Fibroblast of upper back skin (primary cell): Measurements from ENCODE around the gene PLEKHA1.

Source experiments
- DNase-seq: peaks from one replicate; pipeline ENCODE4 v3.0.0-alpha.2; 2013

The PLEKHA1 gene

GRCh38 chr10:122424059-122424458 is 49.6 kb downstream of the PLEKHA1 start:
- DNase-seq, result no peak

GRCh38 chr10:122426829-122427228 is 52.3 kb downstream of the PLEKHA1 start:
- DNase-seq, result no peak

DNA sequence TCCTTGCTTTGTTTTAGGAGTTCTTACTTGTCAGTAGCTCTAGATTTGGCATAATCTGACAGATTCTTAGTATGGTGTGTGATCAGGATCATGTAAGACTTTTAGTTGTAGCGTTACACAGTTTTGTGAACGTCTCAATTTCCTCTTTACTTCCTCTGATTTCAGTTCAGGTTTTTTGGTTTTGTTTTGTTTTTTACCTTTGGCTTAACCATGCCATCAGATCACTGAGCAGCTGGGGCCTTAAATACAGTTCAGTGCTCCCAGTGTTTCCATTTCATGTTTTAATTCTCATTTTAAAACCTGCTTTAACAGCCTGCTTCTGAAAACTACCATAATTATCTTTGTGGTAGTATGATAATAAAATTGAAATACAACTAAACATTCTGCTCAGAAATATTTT is 52.8 kb downstream of the PLEKHA1 start:
- no peak for DNase-seq

- peak; percentile 55 for DNase-seq
These were observed 60.8 kb downstream of the PLEKHA1 start for GRCh38 chr10:122435212-122435827.

DNA sequence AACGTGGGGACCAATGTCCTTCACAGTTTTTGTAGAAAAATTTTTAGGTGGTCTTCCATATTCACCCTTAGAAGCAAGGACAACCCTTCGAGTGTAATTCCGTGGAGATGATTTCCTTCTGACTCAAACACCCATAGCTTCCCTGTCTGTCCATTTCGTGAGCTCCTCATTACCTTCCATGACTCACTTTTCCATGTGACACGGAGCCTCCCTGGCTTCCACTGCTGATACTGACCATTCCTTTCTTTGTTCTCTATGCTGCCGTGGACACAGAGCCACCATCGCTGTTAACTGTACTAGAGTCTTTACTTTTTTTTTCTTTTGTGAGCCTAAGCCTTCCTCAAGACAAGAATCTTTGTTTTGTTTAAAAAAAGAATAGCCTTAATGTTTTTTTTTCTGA is 67.5 kb downstream of the PLEKHA1 start:
- DNase-seq, result peak; percentile 65

- DNase-seq, result no peak
These were observed 71.0 kb downstream of the PLEKHA1 start for GRCh38 chr10:122445469-122445868.

DNA sequence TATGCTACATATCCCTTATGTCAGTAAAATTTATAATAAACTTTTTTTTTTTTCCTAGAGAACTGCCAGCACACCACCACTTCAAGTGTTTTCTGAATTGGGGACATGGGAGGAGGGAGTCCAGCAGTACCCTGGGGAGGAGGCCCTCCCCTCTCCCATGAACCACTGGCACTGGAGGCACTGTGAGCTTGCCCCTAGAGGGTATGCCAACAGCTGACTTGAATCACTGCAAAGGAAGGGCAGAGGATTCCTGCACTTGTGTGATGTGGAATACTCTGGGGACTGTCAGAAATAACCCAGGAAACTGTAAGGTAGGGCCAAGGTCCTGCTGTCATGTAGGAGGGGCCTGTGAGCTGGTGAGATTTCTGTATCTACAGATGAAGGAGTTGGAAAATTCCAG is 71.4 kb downstream of the PLEKHA1 start:
- DNase-seq, result no peak

DNA sequence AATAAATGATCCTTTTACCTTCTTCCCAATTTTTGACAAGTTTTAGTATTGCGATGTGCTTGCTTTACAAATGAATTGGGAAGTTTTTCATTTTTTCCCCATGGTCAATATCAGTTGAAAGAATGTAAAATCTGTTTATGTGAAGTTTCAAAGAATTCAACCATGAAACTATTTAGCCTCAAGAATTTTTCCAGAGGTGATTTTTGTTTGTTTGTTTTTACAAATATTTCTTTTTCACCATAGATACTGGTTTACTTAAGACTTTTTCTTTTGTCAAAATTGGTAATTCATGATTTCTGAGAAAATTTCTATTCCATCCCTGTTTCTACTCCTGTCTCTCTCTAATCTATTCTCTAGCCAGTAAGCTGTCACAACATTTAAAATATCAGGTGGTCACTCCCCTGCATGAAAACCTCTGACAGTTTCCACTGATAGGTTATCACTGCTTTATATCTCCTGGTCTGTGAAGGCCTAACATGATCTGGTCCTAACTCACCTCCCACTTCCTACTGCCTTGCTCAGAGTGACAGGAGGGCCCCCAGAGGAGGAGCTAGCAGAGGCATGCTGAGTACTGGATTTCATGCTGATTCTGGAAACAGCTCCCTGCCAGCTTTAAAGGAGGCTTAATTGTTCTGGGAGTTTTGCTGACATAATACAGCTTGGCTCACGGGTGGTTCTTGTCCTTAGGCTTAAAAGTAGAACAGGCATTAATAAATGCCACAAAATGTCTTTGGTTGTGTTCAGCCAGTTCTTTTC is 72.3 kb downstream of the PLEKHA1 start:
- DNase-seq, result no peak

DNA sequence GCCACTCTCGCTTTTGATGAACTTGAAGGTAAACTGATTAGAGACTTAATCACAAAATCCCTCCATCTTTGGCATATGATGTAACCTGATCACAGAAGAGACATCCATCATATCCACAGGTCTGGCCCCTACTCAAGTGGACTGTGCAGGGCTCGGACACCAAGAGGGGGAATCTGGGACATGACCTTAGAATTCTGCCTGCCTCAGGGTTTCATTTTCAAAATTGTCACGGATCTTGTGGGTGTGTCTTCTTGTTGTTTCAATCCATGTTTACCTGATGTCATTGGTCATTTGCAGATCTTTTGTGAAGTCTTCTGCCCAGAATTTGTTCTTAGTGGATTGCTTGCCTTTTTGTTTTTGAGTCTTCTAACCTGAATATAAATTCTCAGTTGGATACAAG is 74.1 kb downstream of the PLEKHA1 start:
- DNase-seq, result no peak

DNA sequence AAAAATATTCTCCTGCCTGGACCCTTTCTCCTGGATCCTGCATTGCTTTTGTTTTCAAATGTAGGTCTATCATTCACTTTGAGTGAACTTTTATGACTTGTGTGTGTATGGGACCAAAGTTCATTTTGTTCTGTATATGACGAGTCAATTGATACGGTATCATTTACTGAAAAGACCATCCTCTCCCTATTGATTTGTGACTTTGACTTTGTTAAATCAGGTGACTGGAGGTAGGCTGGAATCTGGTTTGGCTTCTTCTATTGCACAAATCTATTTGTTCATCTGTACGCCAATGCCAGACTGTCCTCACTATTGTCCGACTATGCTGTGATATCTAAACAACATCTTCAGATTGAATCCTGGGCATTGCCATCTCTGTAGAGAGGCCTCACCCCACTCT is 74.6 kb downstream of the PLEKHA1 start:
- DNase-seq, result no peak

DNA sequence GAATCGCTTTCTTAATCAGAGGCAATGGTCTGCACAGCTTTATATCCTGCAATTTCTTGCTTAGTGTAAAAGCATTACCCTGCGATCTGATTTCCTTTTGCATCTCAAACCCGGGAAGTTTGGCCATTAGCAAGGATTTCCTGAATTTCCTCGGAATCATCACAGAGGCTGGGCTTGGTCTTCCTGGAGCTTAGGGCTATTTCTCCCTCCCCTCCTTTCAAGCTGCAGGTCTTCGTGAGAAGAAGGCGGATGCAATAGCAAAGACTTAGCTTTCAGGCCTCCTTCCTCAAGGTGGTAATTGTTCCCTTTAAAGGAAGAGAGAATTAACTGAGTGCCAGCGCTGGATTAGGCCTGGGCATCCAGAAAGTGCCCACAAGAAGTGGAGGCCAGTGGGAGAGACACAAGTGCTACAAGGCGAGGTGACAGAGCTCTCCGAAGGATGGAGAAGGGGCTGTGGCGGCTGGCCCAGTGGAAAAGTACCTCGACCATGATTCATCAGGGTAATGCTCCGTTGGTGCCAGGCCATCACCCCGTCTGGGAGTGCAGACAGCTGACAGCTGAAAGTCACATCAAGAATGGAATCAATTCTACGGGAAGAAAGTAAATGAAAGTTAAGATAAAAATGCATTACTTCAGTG is 76.0 kb downstream of the PLEKHA1 start:
- no peak for DNase-seq

- peak; percentile 38 for DNase-seq
These were observed 79.6 kb downstream of the PLEKHA1 start for GRCh38 chr10:122454071-122454470.

- DNase-seq, result no peak
These were observed 80.1 kb downstream of the PLEKHA1 start, which contains the start of gene ARMS2 for GRCh38 chr10:122454603-122455080. TSS of gene ARMS2 (plus strand) at chr10:122454653. CDS start at chr10:122454728, 75 bp downstream.

GRCh38 chr10:122455376-122456079 is 81.0 kb downstream of the PLEKHA1 start:
- DNase-seq, result no peak

GRCh38 chr10:122457934-122458333 is 83.4 kb downstream of the PLEKHA1 start:
- DNase-seq, result no peak

- DNase-seq, result no peak
These were observed 84.2 kb downstream of the PLEKHA1 start for GRCh38 chr10:122458693-122459092.

GRCh38 chr10:122459561-122460273 is 85.2 kb downstream of the PLEKHA1 start:
- DNase-seq, result peak; percentile 89

- no peak for DNase-seq
These were observed 86.4 kb downstream of the PLEKHA1 start for GRCh38 chr10:122460891-122461293.

DNA sequence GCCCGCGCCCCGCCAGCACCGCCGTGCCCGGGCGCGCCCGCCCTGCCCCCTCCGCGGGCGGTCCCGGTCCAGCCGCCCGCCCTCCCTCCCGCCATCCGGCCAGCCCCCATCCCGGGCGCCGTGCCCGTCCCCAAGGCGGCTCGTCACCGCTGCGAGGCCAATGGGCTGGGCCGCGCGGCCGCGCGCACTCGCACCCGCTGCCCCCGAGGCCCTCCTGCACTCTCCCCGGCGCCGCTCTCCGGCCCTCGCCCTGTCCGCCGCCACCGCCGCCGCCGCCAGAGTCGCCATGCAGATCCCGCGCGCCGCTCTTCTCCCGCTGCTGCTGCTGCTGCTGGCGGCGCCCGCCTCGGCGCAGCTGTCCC is 86.8 kb downstream of the PLEKHA1 start, which contains the start of gene HTRA1:
Gene HTRA1 (plus strand): TSS at position 187 of the 362 bp plus-strand sequence. CDS start 100 bp downstream, at position 287.
- peak; percentile 73 for DNase-seq

DNA sequence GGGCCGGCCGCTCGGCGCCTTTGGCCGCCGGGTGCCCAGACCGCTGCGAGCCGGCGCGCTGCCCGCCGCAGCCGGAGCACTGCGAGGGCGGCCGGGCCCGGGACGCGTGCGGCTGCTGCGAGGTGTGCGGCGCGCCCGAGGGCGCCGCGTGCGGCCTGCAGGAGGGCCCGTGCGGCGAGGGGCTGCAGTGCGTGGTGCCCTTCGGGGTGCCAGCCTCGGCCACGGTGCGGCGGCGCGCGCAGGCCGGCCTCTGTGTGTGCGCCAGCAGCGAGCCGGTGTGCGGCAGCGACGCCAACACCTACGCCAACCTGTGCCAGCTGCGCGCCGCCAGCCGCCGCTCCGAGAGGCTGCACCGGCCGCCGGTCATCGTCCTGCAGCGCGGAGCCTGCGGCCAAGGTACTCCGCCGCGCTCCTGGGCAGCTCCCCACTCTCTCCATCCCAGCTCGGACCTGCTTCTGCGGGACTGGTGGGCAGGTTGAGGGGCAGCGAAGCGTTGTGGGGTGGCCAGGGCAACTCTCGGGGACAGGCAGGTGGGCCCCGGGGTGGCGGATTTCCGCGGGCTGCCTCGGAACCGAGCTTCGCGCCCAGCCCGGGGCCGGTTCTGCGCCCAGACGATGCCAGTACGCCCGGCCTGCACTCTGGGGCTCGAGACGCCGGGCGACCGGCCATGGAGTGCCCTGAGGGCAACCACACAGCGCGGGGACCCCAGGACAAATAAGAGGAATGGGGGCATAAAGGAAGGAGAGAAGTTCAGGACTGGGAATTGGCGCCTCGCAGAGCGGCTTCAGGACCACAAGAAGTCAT is 87.4 kb downstream of the PLEKHA1 start:
- no peak for DNase-seq
